ENCODE measurements around the gene HCRT.

Gene HCRT

GRCh38 chr17:42136654-42137051 lies 48.6 kb downstream of the HCRT start:
- no peak for DNase-seq

DNA sequence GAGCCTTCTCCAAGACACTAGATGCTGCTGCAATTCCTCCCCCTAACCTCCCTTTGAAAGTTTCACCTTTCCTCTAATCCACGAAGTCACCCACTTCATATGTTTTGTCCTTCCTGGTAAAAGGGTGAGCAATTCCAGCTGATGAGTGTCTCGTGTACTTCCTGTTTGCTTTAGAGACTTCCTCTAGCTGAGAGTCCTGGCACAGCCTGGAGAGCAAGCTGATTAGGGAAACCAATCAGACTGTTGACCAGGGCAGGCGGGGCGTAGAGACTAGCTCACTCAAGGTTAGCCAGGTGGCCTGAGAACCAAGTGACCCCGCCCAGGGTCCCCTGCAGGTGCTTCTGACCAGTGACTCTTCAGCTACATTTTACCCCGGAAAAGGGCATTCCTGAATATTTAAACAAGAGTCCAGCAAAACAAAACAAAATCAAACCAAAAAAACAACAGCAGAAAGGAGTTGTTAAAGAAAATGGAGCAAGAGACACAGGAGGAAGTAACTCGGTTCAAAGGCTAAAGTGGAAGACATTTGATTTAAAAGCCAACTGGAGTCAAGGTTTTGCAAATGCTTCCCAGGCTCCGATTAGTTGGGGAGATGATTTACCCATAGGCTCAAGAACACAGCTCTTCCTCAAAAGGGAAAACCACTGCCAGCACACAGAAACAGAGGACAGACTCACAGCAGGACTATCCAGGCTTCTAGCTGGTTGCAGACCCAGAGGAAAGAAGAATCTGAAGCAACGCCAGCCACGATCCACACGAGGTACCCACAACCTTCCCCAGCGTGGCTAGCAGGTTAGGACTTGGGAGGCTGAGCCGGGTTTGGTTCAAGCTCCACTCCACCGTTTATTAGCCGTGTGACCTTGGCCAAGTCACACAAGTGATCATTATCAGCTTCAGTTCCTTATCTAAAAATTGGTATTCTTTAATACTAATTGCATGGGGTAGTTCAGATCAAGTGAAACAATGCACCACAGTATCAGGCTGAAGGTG lies 49.3 kb downstream of the HCRT start:
- DNase-seq, result no peak

- DNase-seq, result no peak
Measured at GRCh38 chr17:42135151-42135550, 50.1 kb downstream of the HCRT start.
